SIG-M5 treated with dmso at 0.1 percent for 504 hours (cell line): ENCODE measurements around the gene CENPP.
"Not testable (repeated sequence)": the region's sequence is repeated elsewhere in the genome, so short reads cannot be mapped to it uniquely, and the experiment has no call there.

ENCODE experiments used
- DNase-seq: peaks from one replicate; lab custom pipeline; 2025; ENCODE audit not compliant: unreplicated experiment; lab: John Stamatoyannopoulos, UW

The CENPP gene

DNA sequence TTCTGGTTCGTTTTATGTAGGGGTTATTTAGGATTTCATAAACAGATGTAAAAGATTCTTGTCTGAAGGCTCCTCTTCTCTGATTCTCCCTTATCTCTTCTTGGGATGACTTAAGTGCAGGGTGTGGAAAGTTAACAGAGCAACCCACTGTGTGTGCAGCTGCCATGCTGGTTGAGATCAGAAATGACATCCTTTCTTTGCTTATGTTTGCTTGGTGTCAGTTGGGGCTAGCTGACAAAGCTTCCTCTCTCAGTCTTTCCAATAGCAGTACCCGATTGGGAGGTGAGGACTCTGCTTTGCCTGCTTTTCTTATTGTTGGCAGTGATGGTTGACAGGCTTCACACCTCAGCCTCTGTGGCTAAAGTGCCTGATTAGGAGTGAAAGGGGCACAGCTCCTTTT lies 52.1 kb downstream of the CENPP start:
- DNase-seq = no peak

DNA sequence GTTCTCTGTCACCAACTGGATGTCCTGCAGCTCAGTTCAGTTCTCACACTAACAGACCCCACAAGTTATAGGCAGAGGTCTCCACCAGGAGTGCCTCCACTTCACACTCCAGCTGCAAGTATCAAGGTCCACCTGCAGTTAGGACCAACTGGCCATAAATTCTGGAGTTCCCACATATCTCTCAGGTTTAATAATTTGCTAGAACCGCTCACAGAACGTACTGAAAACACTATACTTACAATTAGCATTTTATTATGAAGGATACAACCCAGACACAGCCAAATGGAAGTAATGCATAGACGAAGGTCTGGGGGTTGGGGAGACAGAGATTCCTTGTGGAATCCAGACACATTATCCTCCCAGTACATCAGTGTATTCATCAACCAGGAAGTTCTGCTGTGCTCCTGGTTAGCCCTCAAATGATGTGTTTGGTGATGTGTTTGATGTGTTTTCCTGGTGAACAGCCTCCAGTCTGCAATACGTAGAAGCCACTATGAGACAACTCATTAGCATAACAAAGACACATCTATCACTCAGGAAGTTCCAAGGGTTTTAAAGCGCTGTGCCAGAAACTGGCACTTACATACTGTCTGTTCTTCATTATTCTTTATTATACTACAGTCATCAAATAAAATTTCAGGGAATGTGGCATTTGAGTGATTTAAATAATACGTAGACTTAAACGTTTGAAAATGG lies 53.3 kb downstream of the CENPP start:
- DNase-seq = no peak

DNA sequence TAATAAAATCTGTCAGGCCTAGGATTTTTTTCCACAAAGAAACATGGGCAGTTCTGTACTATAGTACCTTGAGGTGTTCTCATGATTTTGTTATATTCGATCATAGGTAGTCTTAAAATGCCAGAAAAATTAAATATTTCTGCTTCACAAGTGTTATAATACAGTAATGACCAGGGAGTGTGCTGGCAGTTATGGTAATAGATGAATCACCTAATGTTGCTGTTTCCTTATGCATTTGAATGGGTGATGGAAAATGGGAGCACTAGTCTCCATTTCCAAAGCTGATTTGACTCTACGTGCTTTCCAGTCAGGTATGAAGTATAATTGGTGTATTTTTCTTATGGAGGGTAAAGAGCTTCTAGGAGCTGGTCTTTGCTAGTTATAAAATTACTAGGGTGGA lies 54.9 kb downstream of the CENPP start:
- no peak for DNase-seq

DNA sequence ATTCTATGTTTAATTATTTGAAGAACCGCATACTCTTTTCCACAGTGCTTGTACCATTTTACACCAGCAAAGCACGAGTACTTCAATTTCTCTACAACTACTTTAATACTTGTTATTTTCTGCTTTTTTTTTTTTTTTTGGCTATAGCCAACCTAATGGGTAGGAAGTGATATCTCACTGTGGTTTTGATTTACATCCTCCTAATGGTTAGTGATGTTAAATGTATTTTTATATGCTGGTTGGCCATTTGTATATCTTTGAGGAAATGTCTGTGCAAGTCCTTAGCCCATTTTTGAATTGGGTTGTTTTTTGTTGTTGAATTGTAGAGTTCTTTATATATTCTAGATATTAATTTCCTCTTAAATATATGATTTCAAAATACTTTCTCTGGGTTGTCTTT lies 56.0 kb downstream of the CENPP start:
- no peak for DNase-seq

DNA sequence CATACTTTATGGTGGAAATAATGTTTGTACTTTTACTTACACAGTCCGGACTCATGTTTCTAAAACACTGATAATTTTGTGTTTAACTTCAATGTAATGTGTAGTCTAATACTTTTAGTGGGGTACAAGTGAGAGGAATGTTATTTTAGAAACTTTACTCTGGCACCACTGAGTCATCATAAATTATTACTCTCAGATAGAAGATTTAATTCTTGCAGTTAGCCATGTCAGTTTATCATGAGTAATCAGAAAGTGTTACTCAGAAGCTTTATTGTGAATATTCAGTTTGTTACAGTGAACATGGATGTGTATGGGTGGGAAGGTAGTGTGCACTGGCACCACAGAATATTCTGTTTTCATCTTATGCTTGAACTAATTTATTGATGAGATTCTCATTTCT lies 58.6 kb downstream of the CENPP start:
- no peak for DNase-seq

DNA sequence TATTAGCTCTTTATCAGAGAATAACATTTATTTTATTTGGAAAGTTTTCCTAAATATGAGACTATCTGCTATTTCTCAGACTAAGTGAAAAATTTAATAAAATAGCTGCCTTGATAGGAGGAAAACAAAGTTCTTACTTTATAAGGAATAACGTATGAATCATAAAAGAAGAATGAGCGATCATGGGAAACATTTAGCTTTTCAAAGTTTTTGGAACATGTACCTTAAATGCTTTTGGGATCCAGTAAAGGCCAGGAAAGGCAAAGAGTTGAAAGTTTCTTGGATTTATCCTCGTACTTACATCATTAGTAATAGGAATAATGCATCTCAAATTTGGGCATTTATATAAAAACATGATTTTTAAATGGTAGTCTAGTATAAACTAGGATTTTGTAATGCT lies 59.2 kb downstream of the CENPP start:
- no peak for DNase-seq

DNA sequence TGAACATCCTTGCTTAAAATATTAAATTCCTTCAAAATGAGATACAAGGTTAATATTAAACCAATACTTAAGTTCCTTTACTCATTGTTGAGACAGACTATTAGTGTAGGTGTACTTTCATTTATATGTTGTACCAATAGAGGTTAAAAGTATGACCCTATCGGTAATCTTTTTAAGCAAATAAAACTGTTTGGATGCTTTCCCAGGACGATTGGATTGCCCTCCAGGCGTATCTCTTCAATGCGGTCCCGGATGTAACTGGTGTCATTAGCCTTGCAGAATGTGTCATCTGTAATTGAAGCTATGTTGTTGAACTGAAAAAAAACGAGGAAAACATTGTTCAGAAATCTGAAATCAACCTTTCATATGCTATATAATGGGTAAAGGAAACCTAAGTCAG lies 59.7 kb downstream of the CENPP start:
- DNase-seq = no peak

DNA sequence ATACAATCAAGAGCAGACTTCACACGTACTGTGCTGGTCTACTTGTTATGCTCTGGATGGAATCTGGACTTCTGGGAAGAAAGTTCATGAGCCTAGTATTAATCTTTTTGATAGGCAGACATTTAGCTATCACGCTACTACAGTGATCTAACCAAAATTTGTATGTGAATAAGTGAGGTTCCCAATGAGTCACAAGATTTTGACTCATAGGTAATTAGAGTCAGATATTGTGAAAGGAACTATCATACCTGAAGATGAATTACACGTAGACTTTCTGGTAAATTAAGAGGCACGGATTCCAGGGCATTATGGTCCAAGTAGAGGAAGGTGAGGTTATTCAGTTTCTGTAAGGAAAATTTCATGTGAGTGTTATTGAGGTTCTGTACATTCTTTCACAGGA lies 60.2 kb downstream of the CENPP start:
- no peak for DNase-seq

DNA sequence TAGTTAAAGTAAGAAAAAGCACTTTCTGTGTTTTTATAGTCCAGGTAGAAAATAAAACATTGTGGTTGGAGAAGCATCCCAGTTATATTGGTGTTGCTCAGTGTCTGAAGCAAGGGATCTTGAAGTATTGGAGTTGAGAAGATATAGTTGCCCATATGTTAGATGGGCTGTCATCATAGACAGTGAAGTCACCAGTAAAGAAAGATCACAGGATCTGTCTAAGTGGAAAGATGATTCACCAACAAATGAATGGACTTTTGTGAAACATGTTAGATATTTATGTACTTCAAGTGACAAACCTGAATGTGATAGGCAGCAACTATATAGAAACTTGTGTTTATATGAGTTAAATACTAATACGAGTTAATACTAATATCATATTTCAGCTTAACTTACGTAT lies 66.9 kb downstream of the CENPP start:
- no peak for DNase-seq

DNA sequence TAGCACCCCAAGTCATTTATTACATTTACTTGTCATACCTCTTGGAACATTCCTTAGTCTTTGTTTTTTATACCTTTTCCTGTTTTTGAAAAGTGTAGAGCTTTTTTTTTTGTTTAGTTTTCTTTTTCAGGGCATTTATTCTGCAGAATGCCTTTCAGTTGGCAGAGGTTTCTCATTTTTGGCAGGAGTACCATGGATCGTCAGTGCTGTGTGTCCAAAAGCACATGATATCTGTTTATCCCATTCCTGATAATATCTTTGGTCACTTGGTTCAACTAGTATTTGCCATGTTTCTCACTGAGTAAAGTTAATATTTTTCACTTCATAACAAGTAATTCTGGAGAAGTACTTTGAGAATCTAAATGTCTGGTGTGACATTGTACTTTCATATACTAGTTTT lies 67.9 kb downstream of the CENPP start:
- no peak for DNase-seq

DNA sequence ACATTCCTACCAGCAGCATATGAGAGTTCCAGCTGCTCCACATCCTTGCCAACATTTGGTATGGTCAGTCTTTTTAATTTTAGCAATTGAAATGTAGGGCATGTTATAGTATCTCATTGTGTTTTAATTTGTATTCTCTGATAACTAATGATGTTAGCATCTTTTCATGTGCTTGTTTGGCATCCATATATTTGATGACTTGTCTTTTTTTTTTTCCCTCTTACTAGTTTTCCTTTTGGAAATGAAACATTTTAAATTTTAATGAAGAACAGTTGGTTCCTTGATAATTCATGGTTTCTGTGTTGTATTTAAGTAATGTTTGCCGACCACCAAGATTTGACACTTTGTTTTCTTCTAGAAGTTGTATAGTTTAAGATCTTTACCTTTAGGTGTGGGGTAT lies 69.9 kb downstream of the CENPP start:
- no peak for DNase-seq

DNA sequence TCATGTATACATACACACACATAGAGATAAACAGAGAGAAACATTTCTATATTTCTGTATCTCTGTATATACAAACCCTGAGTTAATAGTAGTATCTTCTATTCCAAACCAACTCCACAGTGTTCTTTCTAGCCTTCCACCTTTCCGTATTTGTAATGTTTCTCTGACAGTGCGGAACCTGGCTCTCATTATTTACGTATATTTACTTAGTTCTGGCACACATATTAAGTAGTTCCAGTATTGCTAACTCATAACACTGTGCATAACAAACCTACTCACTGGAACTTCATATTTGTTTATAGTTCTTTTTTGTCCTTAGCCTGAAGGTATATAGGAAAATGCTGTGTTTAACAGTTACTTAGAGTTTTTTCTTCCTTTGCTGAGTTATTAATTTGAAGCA lies 72.1 kb downstream of the CENPP start:
- DNase-seq = no peak

DNA sequence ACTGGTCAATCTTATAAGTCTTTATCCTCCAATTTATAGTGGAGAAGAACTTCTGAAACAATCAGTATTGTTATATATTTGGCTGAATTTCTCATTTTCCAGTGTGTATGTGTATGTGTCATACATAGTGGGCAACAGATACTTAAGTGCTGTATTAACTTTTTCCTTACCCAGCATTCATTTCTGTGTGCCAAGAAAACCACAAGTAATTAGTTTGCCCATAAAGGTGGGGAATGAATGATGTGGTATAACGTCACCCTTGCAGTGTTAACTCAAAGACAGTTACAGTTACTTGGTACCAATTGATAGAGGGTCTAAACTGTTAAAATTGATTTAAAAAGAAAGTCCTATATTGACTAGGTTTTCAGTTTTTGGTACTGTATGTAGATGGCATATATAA lies 76.6 kb downstream of the CENPP start:
- DNase-seq = no peak

DNA sequence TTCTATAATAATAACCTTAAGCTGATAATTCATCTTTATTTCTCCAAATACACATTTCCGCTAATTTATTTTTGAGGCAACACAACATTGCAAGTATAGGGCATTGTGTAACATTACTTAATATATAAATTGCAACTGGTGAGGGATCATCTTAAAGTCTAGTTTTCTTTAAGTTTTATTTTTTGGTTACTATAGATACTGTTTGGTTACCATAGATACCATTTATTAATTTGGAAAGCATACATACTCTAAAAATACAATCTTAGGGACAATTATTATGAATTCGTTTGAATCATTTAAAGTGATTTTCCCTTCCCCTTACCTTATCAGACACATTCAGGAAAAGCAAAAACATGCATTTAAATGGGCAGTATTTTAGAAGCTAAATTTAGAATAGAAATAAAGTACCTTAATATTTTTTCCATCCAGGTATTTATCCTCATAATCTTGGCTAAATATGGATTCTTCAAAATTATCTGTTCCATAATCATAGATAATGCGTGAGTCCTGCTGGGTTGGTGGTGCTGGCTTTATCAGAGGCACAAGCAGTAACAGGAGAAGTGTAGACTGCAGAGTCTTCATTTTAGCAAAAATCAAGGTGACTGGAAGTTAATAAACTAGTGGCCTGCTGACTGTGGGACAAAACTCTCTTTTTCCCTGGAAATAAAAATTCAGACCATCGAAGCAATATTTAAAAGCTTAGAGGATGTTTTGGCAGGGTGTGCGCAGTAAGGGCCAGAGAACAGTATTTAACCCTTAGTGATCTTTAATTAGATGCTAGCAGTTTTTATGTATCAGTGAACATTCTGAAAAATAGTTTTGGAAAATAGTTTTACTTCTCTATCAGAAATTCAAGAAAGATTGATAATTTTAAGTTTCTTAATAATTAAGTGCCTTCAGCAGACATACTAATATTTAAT lies 77.3 kb downstream of the CENPP start:
- no peak for DNase-seq

DNA sequence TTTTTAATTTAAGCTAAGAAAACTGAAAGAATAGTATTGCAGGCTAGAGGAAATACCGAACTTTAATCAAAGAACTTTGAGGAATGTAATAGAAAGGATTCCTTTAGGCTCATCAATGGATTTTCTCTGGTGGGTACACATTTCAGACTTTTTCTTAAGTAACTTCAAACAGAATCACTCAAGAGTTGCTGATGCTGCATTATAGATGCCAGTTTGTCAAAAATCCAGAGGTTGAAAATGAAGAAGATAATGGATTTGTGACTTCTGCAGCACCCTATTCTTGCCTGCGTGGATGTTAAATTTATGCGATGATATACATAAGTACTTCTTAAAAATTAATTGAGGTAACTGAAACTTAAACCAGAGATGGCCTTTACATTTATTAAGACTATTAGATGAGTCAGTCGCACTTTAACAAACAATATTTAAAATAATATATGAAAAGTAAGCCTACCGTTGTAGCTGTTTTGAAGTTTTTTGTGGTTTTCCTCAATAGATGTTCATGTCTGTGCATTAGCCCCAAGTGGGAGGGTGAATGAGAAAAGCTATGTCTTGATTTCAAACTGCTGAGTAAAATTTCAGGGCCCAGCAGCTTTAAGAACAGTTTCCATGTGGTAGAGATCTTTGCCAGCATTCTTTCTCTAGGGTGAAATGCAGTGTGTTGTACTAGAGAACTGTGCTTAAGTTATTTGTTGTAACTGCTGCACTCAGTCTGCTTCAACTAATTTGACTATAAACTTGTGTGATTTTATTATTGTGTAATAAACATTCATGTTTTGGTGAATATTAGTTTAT lies 78.5 kb downstream of the CENPP start, which contains the start of gene OGN:
OGN (minus strand) TSS at position 537 of the 795 bp plus-strand sequence. CDS start 1,171 bp downstream, outside the sequence.
- no peak for DNase-seq

DNA sequence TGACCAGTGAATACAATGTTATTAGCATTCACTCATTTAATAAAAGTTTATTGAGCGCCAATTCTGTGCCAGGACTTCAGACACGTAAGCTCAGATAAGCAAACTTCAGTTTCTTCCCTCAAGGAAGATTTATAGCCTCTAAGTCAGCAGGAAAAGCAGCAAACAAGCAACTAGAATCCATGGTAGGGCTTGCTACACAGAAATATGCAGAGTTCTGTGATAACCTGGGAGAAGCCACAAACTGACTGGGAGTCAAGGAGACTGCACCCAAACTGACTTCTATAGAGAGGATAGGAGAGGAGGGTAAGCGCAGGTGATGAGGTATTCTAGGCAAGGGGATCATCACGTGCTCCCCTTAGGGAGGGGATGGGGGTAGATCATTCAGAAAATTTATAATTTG lies 80.1 kb downstream of the CENPP start:
- no peak for DNase-seq

DNA sequence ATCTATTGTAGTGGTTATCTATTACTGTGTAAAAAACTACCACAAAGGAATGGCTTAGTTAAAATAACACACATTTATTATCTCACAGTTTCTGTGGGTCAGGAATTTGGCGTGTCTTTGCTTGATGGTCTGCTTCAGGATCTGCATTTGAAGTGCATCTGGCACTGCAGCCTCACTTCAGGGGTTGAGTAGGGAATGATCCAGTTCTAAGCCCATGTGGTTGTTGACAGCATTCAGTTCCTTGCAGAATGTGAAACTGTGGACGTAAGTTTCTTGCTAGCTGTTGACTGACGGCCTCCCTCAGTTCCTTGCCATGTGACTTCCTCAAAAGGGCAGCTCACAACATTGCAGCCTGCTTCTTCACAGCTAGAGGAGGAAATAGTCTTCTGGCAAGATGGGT lies 80.7 kb downstream of the CENPP start:
- DNase-seq = peak; percentile 83

DNA sequence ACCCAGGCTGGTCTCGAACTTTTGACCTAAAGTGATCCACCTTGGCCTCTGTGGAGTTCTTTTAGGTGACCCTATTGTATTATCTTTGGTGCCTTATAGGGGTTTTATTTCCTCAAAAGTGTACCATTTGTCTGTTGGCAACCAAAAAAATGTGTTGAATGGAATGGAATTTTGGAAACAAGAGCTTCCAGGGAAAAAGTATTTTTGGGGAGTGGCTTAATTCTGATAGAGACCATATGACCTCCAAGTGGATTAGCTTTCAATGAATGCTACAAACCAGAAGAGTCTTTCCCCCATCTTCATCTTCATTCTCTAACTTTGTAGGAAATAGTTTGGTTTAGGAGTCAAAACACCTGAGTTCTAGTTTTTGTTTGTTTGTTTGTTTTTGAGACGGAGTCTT lies 82.1 kb downstream of the CENPP start:
- no peak for DNase-seq

DNA sequence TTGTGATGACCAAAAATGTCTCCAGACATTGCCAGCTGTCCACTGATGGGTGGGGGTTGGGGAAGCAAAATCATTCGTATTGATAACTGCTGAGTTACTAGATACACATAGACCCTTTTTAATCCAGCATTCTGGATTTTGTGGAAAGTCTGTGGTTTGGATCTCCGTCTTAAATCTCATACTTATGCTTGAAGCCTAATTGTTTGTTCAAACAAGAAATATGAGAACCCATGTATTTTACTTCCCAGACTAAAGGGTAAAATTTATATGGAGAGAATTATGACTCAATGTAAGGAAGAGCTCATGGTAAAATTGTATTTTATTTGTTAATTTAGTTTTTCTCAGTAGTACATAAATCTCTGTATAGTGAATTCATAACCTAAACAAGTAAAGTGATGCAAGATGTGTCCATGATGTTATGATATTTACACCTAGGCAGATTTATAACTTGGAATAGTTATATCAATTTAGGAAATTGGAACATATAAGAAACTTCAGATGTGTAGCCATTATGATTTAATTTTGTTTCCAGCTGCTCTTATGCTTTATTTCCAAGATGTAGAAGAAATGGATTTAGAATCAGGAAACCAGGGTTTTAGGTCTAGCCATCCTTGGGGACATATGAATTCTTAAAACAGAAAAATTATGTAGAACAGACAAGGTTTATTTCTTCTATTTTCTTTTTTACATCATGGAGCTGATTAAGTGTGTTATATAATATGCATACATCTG lies 83.2 kb downstream of the CENPP start:
- DNase-seq = no peak

DNA sequence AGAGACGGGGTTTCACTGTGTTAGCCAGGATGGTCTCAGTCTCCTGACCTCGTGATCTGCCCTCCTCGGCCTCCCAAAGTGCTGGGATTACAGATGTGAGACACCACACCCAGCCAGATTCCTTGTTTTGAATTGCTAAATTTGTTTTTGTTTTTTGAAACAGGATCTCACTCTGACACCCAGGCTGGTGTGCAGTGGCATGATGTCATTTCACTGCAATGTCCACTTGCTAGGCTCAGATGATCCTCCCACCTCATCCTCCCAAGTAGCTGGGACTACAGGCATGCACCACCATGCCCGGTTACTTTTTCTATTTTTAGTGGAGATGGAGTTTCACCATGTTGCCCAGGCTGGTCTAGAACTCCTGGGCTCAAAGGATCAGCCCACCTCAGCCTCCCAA lies 85.4 kb downstream of the CENPP start:
- not testable (repeated sequence) for DNase-seq

DNA sequence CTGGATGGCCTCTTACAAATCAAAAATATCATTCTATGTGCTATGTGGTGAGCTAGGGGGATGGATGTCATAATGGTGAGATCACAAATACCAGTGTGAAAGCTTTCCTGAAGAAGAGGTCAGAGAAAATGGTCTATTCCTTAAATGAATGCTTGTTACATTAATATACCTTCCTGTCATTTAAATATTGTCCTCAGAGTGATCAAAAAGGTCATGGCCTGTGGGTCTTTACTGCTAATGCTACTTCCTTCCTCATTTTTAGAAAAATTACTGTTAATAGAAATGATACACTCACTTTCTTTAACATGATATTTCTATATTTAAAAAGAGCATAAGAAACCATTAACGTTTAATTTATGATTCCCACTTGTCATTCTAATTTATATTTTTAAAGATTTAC lies 88.8 kb downstream of the CENPP start:
- no peak for DNase-seq
